ENCODE results near the gene ANTXRL.
A peak's percentile ranks its signal among the peaks of the same experiment; 100 is the strongest.

The ANTXRL gene

GRCh38 chr10:46285966-46286620, 704 bp upstream of the ANTXRL start:
- Histone ChIP-seq H3K36me3 (ENCODE audit: control insufficient read depth, insufficient read depth, low read length) (no peaks in the 10 kb centered on the region), H2BK5ac (ENCODE audit: low read length) (no peak overlapping the region), H3K79me1 (ENCODE audit: low read length) (no peaks in the 10 kb centered on the region), H2BK120ac (ENCODE audit: low read depth, low read length) (no peak overlapping the region), H3K23ac (ENCODE audit: low read length) (no peak overlapping the region), H2AK5ac (ENCODE audit: low read length) (no peak overlapping the region), H3K9ac (ENCODE audit: low read length) (no peak overlapping the region), H2BK15ac (replicated peaks; ENCODE audit: low read depth) (no peak overlapping the region), H3K27me3 (ENCODE audit: insufficient read depth, low read length, poor library complexity) (no peaks in the 10 kb centered on the region), H3K56ac (ENCODE audit: low read length) (no peak overlapping the region), H3K79me2 (ENCODE audit: control insufficient read depth, insufficient read depth, low read length) (no peaks in the 10 kb centered on the region), H3K4me3 (ENCODE audit: low read length) (no peak overlapping the region), H3K4me2 (ENCODE audit: low read length) (no peak overlapping the region), H4K5ac (ENCODE audit: low read length) (no peak overlapping the region), H3K4me1 (ENCODE audit: control insufficient read depth, low read depth, low read length) (peaks cover 6% of the 10 kb centered on the region), H3K18ac (ENCODE audit: low read length) (no peak overlapping the region), H3K27ac (ENCODE audit: low read depth, low read length) (no peak overlapping the region), H4K8ac (ENCODE audit: low read depth, low read length) (no peak overlapping the region), H3K4ac (ENCODE audit: low read depth, low read length) (no peak overlapping the region)
- WGBS (ENCODE audit: extremely low coverage, insufficient coverage, low lambda C conversion rate), result no CpG with 5 or more reads among the region's 5 CpGs
- peak; percentile 44 for DNase-seq

- H4K8ac ChIP-seq (ENCODE audit: low read depth, low read length), result no peak overlapping the region
- peaks cover 11% of the 10 kb centered on the region for H3K4me1 ChIP-seq (ENCODE audit: control insufficient read depth, low read depth, low read length)
- H3K4me2 ChIP-seq (ENCODE audit: low read length), result no peak overlapping the region
- peak overlapping the region; percentile 12 for H3K56ac ChIP-seq (ENCODE audit: low read length)
- H3K23ac ChIP-seq (ENCODE audit: low read length), result no peak overlapping the region
- no CpG with 5 or more reads among the region's 7 CpGs for WGBS (ENCODE audit: extremely low coverage, insufficient coverage, low lambda C conversion rate)
- no peak overlapping the region for H3K27ac ChIP-seq (ENCODE audit: low read depth, low read length)
- H2BK5ac ChIP-seq (ENCODE audit: low read length), result no peak overlapping the region
- H2BK15ac ChIP-seq (replicated peaks; ENCODE audit: low read depth), result no peak overlapping the region
- H3K79me1 ChIP-seq (ENCODE audit: low read length), result no peaks in the 10 kb centered on the region
- no peak overlapping the region for H3K18ac ChIP-seq (ENCODE audit: low read length)
- H2AK5ac ChIP-seq (ENCODE audit: low read length), result no peak overlapping the region
- H3K9ac ChIP-seq (ENCODE audit: low read length), result no peak overlapping the region
- DNase-seq, result peak; percentile 53
- H2BK120ac ChIP-seq (ENCODE audit: low read depth, low read length), result no peak overlapping the region
- H3K27me3 ChIP-seq (ENCODE audit: insufficient read depth, low read length, poor library complexity), result no peaks in the 10 kb centered on the region
- no peak overlapping the region for H3K4ac ChIP-seq (ENCODE audit: low read depth, low read length)
- no peaks in the 10 kb centered on the region for H3K36me3 ChIP-seq (ENCODE audit: control insufficient read depth, insufficient read depth, low read length)
- no peaks in the 10 kb centered on the region for H3K79me2 ChIP-seq (ENCODE audit: control insufficient read depth, insufficient read depth, low read length)
- no peak overlapping the region for H4K5ac ChIP-seq (ENCODE audit: low read length)
- no peak overlapping the region for H3K4me3 ChIP-seq (ENCODE audit: low read length)
These were observed 1.2 kb downstream of the ANTXRL start for GRCh38 chr10:46287846-46288477.

- WGBS (ENCODE audit: extremely low coverage, insufficient coverage, low lambda C conversion rate), result no CpG with 5 or more reads among the region's 6 CpGs
- Histone ChIP-seq H3K27me3 (ENCODE audit: insufficient read depth, low read length, poor library complexity) (no peaks in the 10 kb centered on the region), H3K18ac (ENCODE audit: low read length) (no peak overlapping the region), H3K23ac (ENCODE audit: low read length) (no peak overlapping the region), H2BK15ac (replicated peaks; ENCODE audit: low read depth) (no peak overlapping the region), H3K4me3 (ENCODE audit: low read length) (no peak overlapping the region), H2BK5ac (ENCODE audit: low read length) (no peak overlapping the region), H2BK120ac (ENCODE audit: low read depth, low read length) (no peak overlapping the region), H3K4me2 (ENCODE audit: low read length) (no peak overlapping the region), H4K8ac (ENCODE audit: low read depth, low read length) (no peak overlapping the region), H3K79me2 (ENCODE audit: control insufficient read depth, insufficient read depth, low read length) (no peaks in the 10 kb centered on the region), H4K5ac (ENCODE audit: low read length) (no peak overlapping the region), H3K27ac (ENCODE audit: low read depth, low read length) (no peak overlapping the region), H3K56ac (ENCODE audit: low read length) (no peak overlapping the region), H3K79me1 (ENCODE audit: low read length) (no peaks in the 10 kb centered on the region), H3K4me1 (ENCODE audit: control insufficient read depth, low read depth, low read length) (peaks cover 9% of the 10 kb centered on the region), H3K36me3 (ENCODE audit: control insufficient read depth, insufficient read depth, low read length) (no peaks in the 10 kb centered on the region), H3K4ac (ENCODE audit: low read depth, low read length) (no peak overlapping the region), H2AK5ac (ENCODE audit: low read length) (no peak overlapping the region), H3K9ac (ENCODE audit: low read length) (no peak overlapping the region)
- peak; percentile 54 for DNase-seq
These were observed 1.9 kb downstream of the ANTXRL start for GRCh38 chr10:46288601-46289206.

- H3K56ac ChIP-seq (ENCODE audit: low read length), result no peak overlapping the region
- H3K9ac ChIP-seq (ENCODE audit: low read length), result no peak overlapping the region
- no peaks in the 10 kb centered on the region for H3K79me2 ChIP-seq (ENCODE audit: control insufficient read depth, insufficient read depth, low read length)
- no CpG with 5 or more reads among the region's 7 CpGs for WGBS (ENCODE audit: extremely low coverage, insufficient coverage, low lambda C conversion rate)
- no peaks in the 10 kb centered on the region for H3K79me1 ChIP-seq (ENCODE audit: low read length)
- H3K4me1 ChIP-seq (ENCODE audit: control insufficient read depth, low read depth, low read length), result peaks cover 10% of the 10 kb centered on the region
- DNase-seq, result no peak
- no peak overlapping the region for H2BK15ac ChIP-seq (replicated peaks; ENCODE audit: low read depth)
- no peak overlapping the region for H3K18ac ChIP-seq (ENCODE audit: low read length)
- no peak overlapping the region for H3K27ac ChIP-seq (ENCODE audit: low read depth, low read length)
- H4K5ac ChIP-seq (ENCODE audit: low read length), result no peak overlapping the region
- H2BK5ac ChIP-seq (ENCODE audit: low read length), result no peak overlapping the region
- no peak overlapping the region for H3K4ac ChIP-seq (ENCODE audit: low read depth, low read length)
- H3K23ac ChIP-seq (ENCODE audit: low read length), result no peak overlapping the region
- H4K8ac ChIP-seq (ENCODE audit: low read depth, low read length), result no peak overlapping the region
- H2BK120ac ChIP-seq (ENCODE audit: low read depth, low read length), result no peak overlapping the region
- no peaks in the 10 kb centered on the region for H3K36me3 ChIP-seq (ENCODE audit: control insufficient read depth, insufficient read depth, low read length)
- H2AK5ac ChIP-seq (ENCODE audit: low read length), result no peak overlapping the region
- H3K4me3 ChIP-seq (ENCODE audit: low read length), result no peak overlapping the region
- H3K4me2 ChIP-seq (ENCODE audit: low read length), result no peak overlapping the region
- no peaks in the 10 kb centered on the region for H3K27me3 ChIP-seq (ENCODE audit: insufficient read depth, low read length, poor library complexity)
These were observed 2.5 kb downstream of the ANTXRL start for GRCh38 chr10:46289209-46289810.

GRCh38 chr10:46290101-46290886, 3.5 kb downstream of the ANTXRL start:
- H3K27me3 ChIP-seq (ENCODE audit: insufficient read depth, low read length, poor library complexity), result no peaks in the 10 kb centered on the region
- H2AK5ac ChIP-seq (ENCODE audit: low read length), result no peak overlapping the region
- no peak overlapping the region for H3K9ac ChIP-seq (ENCODE audit: low read length)
- no peak overlapping the region for H3K27ac ChIP-seq (ENCODE audit: low read depth, low read length)
- H2BK5ac ChIP-seq (ENCODE audit: low read length), result no peak overlapping the region
- no peak overlapping the region for H4K8ac ChIP-seq (ENCODE audit: low read depth, low read length)
- H3K79me1 ChIP-seq (ENCODE audit: low read length), result no peaks in the 10 kb centered on the region
- H3K18ac ChIP-seq (ENCODE audit: low read length), result no peak overlapping the region
- no peak overlapping the region for H2BK15ac ChIP-seq (replicated peaks; ENCODE audit: low read depth)
- no peaks in the 10 kb centered on the region for H3K79me2 ChIP-seq (ENCODE audit: control insufficient read depth, insufficient read depth, low read length)
- H3K23ac ChIP-seq (ENCODE audit: low read length), result no peak overlapping the region
- no peak overlapping the region for H3K4ac ChIP-seq (ENCODE audit: low read depth, low read length)
- no peaks in the 10 kb centered on the region for H3K36me3 ChIP-seq (ENCODE audit: control insufficient read depth, insufficient read depth, low read length)
- H4K5ac ChIP-seq (ENCODE audit: low read length), result no peak overlapping the region
- no peak overlapping the region for H2BK120ac ChIP-seq (ENCODE audit: low read depth, low read length)
- DNase-seq, result no peak
- WGBS (ENCODE audit: extremely low coverage, insufficient coverage, low lambda C conversion rate), result no CpG with 5 or more reads among the region's 15 CpGs
- H3K56ac ChIP-seq (ENCODE audit: low read length), result no peak overlapping the region
- no peak overlapping the region for H3K4me2 ChIP-seq (ENCODE audit: low read length)
- peaks cover 8% of the 10 kb centered on the region for H3K4me1 ChIP-seq (ENCODE audit: control insufficient read depth, low read depth, low read length)
- no peak overlapping the region for H3K4me3 ChIP-seq (ENCODE audit: low read length)
